DMS53 treated with DMSO at 0.1 percent for 48 hours (cell line): ENCODE data around the gene P4HTM.

ENCODE experiments used
- DNase-seq: peaks from one replicate; lab custom pipeline; 2025; ENCODE audit not compliant: unreplicated experiment; lab: John Stamatoyannopoulos, UW

The P4HTM gene

GRCh38 chr3:48983096-48983495 lies 6.9 kb upstream of the P4HTM start:
- no peak for DNase-seq

- DNase-seq, result no peak
These were observed 5.4 kb upstream of the P4HTM start for GRCh38 chr3:48984663-48985062.

- DNase-seq, result no peak
These were observed 4.1 kb upstream of the P4HTM start for GRCh38 chr3:48985831-48986376.

- no peak for DNase-seq
These were observed 780 bp upstream of the P4HTM start for GRCh38 chr3:48989126-48989795.

GRCh38 chr3:48990636-48991469 lies 812 bp downstream of the P4HTM start:
- no peak for DNase-seq

GRCh38 chr3:48991851-48992545 lies 2.0 kb downstream of the P4HTM start:
- DNase-seq, result no peak

GRCh38 chr3:48993834-48994233 lies 3.8 kb downstream of the P4HTM start:
- no peak for DNase-seq

GRCh38 chr3:48996640-48997039 lies 6.6 kb downstream of the P4HTM start:
- no peak for DNase-seq

GRCh38 chr3:48997102-48997635 lies 7.1 kb downstream of the P4HTM start:
- no peak for DNase-seq

- DNase-seq, result no peak
These were observed 7.9 kb downstream of the P4HTM start for GRCh38 chr3:48997714-48998637.

GRCh38 chr3:48999085-48999858 lies 9.2 kb downstream of the P4HTM start:
- DNase-seq, result no peak

GRCh38 chr3:49001155-49001554 lies 11.1 kb downstream of the P4HTM start:
- no peak for DNase-seq

GRCh38 chr3:49004352-49005302 lies 14.6 kb downstream of the P4HTM start:
- DNase-seq, result no peak

GRCh38 chr3:49005303-49005680 lies 15.3 kb downstream of the P4HTM start:
- DNase-seq, result no peak

- DNase-seq, result no peak
These were observed 16.0 kb downstream of the P4HTM start for GRCh38 chr3:49005998-49006397.

- DNase-seq, result no peak
These were observed 16.5 kb downstream of the P4HTM start for GRCh38 chr3:49006408-49007067.

- DNase-seq, result peak; percentile 65
These were observed 17.2 kb downstream of the P4HTM start, which contains the start of gene WDR6 for GRCh38 chr3:49007068-49007770. Gene WDR6, plus strand, starts transcription at chr3:49007391. Its CDS starts 41 bp downstream, at chr3:49007432.
